ENCODE measurements around the gene SF3A1. TPM values are rescaled to one million over a fixed set of nuclear protein-coding genes. Genes with fewer than 3 reads are reported as not detected.

The SF3A1 gene
- total and polyA plus RNA-seq, 2 of the 8 experiments (the other 6 are each of a cell fraction or from before 2014, with no cell fraction given): 27.8 to 285 TPM

GRCh38 chr22:30328466-30329049, 28.1 kb downstream of the SF3A1 start:
- Histone ChIP-seq H3K9ac (replicated peaks in 1 of 4; ENCODE audit: extremely low read depth in 1 of 4, low read depth in 3 of 4, low read length in 3 of 4) (no peak overlapping the region), H3K4me1 (replicated peaks in 1 of 4; ENCODE audit: control insufficient read depth in 3 of 4, insufficient read depth in 4 of 4, low read length in 3 of 4) (peaks cover 0 to 14% (median 7%) of the 10 kb centered on the region in 4 experiments; a peak in 6 of 7 replicates), H3K23me2 (ENCODE audit: low read depth, low read length) (peaks cover 4% of the 10 kb centered on the region), H3K18ac (ENCODE audit: extremely low read depth, low read length) (no peak overlapping the region), H2BK5ac (ENCODE audit: low read depth, low read length) (no peak overlapping the region), H3K23ac (ENCODE audit: insufficient read length) (no peak overlapping the region), H3K27me3 (replicated peaks in 1 of 4; ENCODE audit: control insufficient read depth in 3 of 4, extremely low read depth in 1 of 4, insufficient read depth in 3 of 4, low read length in 3 of 4) (no peaks in the 10 kb centered on the region), H3K4me2 (ENCODE audit: insufficient read depth in 1 of 2, low read depth in 2 of 2, low read length in 2 of 2) (no peak overlapping the region), H2BK15ac (ENCODE audit: low read length) (no peak overlapping the region), H4K5ac (ENCODE audit: insufficient read length, low read depth, low read length) (no peak overlapping the region), H2AK5ac (ENCODE audit: low read depth, low read length) (no peak overlapping the region), H3K4ac (replicated peaks; ENCODE audit: insufficient read length, low read depth, low read length) (no peak overlapping the region), H3K79me1 (ENCODE audit: low read depth, low read length) (no peaks in the 10 kb centered on the region; the same call in none of the 2 replicates), H2BK20ac (ENCODE audit: low read length) (no peak overlapping the region), H3K4me3 (ENCODE audit: extremely low read depth in 1 of 4, insufficient read depth in 2 of 4, low read depth in 3 of 4, low read length in 4 of 4) (no peak overlapping the region), H3K27ac (ENCODE audit: low read depth, low read length) (no peak overlapping the region), H2AFZ (ENCODE audit: low read length) (no peak overlapping the region), H2BK12ac (ENCODE audit: low read depth, low read length) (no peak overlapping the region), H3K56ac (replicated peaks; ENCODE audit: insufficient read length, low read depth, low read length) (no peak overlapping the region), H3K79me2 (ENCODE audit: control insufficient read depth in 1 of 2, insufficient read depth in 2 of 2, low read length in 2 of 2) (no peaks in the 10 kb centered on the region), H3K9me3 (ENCODE audit: insufficient read depth in 2 of 2, low read depth in 1 of 2, low read length in 1 of 2) (no peaks in the 10 kb centered on the region), H3K14ac (ENCODE audit: insufficient read length) (no peak overlapping the region), H4K20me1 (replicated peaks in 1 of 2; ENCODE audit: control insufficient read depth in 1 of 2, insufficient read depth in 2 of 2, low read length in 2 of 2) (peaks cover 0 to 9% of the 10 kb centered on the region in 2 experiments), H3K36me3 (ENCODE audit: control insufficient read depth in 2 of 4, insufficient read depth in 4 of 4, low read length in 3 of 4) (peaks cover 0 to 21% (median 11%) of the 10 kb centered on the region in 4 experiments; a peak in 6 of 8 replicates), H4K91ac (replicated peaks; ENCODE audit: insufficient read length, low read length) (no peak overlapping the region), H2BK120ac (replicated peaks; ENCODE audit: low read depth, low read length) (no peak overlapping the region), H4K8ac (ENCODE audit: extremely low read depth, insufficient read depth, low read length) (no peak overlapping the region)
- CTCF ChIA-PET (ENCODE audit: partially characterized antibody): interaction anchor here (0.7 to 20.1 kb wide), 18 partner anchors 11 to 964 kb away, joined by 3 to 203 read pairs (median 5); partner anchors contain the start of genes CASTOR1 and PIK3IP1
- 87% methylated on average over 3 of the region's 3 CpGs; no CpG with 5 or more reads in 1 of the 2 experiments for WGBS, 2 experiments (ENCODE audit: extremely low coverage in 1 of 2, insufficient coverage in 1 of 2, insufficient read length in 1 of 2, insufficient replicate concordance in 2 of 2, low coverage in 1 of 2, low lambda C conversion rate in 2 of 2, missing lambda C conversion rate in 1 of 2)
- no peak for FAIRE-seq
- POLR2A ChIA-PET (ENCODE audit: partially characterized antibody): interaction anchor here (0.6 to 3.2 kb wide), 10 partner anchors 10 to 772 kb away, joined by 3 to 28 read pairs (median 6); partner anchors contain the start of genes CASTOR1, CCDC157 and SF3A1
- no peak for DNase-seq (ENCODE audit: low read depth in 1 of 2, low spot score in 2 of 2)
- no peak for TF ChIP-seq CBX5 (IDR thresholded peaks at IDR 0.05; ENCODE audit: low read depth, low read length)
- TF ChIP-seq SP2 (IDR thresholded peaks at IDR 0.05; ENCODE audit: low read length): no peak
- TF ChIP-seq RBBP5 (IDR thresholded peaks at IDR 0.05; ENCODE audit: borderline replicate concordance, low read depth, low read length): no peak
- TF ChIP-seq SIRT6 (IDR thresholded peaks at IDR 0.05; ENCODE audit: low read length): no peak
